Epithelial cell of prostate (primary cell): ENCODE data around the gene LY6G5C.

ENCODE experiments used
- DNase-seq: peaks from one replicate; pipeline ENCODE4 v3.0.0-alpha.2; 2011; ENCODE audit warnings: low read depth, low spot score
- H3K27ac ChIP-seq: fragments of 450-650 bp; 2 replicates; pipeline ENCODE4 v1.5.1; 2017; ENCODE audit warnings: mild to moderate bottlenecking

LY6G5C gene

DNA sequence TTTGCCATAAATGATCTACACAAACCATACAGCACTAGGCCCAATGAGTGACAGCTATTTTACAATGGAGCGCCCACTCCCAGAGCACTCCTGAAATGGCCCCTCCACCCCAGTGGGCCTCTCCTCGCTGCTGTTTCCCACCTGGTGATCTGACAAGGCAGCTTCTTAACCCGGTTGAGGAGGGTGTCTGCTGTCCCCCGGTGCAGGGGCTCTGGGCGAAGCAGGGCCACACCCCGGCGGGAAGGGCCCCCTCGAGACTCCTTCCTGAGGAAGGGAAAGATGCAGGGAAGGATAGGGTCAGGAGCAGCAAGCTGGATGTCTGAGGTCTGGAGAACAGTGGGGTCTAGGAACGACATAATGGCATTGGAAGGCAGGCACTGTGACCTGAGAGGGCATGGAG, 12.0 kb upstream of the LY6G5C start:
- no peak overlapping the region for H3K27ac ChIP-seq
- DNase-seq = no peak

DNA sequence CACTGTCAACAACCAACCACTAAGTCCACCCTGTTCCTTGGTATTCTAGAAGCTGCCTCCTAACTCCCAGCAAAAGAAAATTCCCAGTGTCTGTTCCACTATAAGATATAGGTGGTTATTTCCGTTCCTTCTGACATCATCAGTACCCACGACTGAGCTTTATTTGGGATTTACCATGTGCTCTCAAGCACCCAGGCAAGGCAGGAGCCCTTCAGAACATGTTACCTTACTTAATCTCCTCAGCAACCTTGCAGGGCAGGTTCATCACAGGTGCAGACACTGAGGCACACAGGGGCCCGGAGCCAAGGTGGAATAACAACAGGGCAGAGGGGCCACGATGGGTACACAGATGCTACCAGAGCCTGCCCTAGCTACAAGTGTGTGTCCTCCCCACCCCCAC, 11.5 kb upstream of the LY6G5C start:
- DNase-seq = no peak
- no peak overlapping the region for H3K27ac ChIP-seq

DNA sequence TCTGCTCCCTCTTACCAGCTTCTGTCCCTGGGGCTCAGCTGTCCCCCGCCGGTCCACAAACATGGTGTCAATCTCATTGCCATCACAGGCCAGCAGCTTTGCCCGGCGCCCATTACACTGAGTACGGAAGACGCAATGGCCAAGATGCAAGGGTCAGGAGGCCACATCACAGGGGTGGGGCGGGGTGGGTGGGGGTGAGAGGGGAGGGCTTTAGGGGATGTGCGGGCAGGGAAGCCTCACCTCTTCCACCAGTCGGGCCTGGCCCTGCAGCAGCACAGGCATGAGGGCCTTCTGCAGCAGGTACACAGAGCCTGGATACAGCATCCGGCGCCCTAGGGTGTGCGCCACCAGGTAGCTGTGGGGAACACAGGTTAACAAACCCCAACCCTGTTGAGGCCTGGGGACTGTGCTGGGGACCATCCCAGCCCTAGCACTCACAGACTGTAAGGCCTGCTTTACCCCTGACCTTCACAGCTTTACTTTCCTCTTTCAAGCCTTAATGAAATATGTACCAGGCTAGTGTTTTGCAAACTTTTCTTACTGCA, 10.8 kb upstream of the LY6G5C start:
- DNase-seq = no peak
- H3K27ac ChIP-seq = no peak overlapping the region

DNA sequence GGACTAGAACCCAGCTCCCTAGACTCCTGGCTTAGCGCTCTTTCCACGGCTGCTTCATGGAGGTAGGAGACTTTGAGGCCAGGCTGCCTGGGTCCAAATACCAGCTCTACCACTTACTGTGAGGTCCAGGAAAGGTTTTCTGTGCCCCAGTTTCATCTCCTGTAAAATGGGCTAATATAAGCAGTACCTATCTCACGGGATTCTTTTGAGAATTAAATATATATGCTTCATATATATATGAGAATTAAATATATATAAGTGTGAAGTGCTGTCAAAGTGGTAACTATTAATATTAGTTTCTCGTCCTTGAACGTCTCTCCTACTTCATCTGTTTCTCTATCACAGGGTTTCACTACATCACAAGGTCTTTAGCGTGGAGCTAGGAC, 10.2 kb upstream of the LY6G5C start:
- no peak overlapping the region for H3K27ac ChIP-seq
- no peak for DNase-seq

DNA sequence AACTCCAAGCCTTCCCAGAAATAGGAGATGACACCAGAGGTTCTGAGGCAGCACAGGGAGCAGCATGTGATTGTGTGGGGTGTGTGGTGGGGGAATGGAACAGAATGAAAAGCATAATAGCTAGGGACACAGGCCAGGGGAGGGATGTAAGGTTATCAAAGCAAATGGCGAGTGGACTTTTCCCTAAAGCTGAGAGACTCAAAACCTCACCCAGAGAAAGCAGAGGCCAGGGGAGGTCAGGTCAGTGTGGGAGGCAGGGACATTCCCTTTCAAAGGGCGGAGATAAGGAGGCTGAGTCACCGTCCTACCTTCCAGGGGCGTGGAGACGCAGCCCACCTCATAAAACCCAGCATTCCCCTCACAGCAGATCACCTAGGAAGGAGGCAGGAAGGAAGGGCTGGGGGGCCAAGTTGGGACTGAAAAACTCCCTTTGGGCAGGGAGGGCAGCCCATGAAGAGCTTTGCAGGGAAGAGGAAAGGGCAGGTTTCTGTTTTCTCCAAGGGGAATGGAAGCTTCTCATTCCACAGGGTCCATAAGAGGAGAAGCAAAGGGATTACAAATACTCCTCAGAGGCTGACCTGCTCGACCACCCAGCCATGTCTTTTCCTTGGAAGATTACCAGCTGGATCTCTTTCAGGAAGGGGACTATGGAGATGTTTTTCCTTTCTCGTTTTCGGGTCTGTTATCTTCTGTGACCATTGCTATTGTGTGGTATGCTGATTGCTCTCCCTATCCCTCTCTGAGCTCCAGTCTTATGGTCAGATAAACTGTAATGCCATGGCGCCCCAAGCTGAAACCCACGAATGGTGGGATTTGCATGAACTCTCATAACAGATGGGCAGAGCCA, 9.6 kb upstream of the LY6G5C start:
- no peak overlapping the region for H3K27ac ChIP-seq
- DNase-seq = no peak

DNA sequence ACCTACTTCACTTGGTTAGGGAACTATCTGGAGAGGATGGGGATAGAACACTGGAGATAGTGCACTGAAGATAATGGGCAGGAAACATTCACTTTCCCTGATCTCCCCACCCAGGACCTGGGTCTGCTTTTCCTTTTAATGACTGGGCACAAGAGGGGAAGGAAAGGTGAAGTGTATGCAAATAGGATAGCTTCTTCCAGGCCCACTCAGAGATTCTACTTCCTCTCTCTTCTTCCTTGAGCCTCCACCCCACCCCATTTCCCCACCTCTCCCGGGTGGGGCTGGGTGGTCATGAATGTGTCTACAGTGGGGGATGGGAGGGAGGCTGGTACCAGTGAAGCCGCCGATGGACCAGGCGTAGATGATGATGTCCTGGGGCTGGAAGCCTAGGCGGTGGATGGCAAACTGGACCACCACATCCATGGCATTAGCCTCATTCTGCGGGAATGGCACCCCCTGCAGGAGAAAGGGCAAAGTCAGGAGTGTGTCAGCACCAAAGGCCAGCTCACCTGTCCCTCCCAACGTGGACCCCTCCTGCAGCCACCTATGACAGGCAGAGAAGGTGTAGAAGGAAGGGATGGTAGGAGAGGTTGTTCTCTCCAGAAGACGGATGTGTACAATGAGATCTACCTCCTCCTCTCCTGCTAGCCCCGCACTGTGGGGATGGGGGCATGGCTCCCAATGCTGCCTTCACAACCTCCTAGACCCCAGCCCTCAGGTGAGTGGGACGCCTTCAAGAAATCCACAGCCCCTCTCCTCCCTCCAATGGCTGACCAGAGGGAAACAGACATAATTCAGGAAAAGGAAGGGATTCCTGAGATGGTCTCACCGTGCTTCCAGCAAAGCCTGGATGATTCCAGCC, 8.6 kb upstream of the LY6G5C start:
- no peak for DNase-seq
- H3K27ac ChIP-seq = no peak overlapping the region

DNA sequence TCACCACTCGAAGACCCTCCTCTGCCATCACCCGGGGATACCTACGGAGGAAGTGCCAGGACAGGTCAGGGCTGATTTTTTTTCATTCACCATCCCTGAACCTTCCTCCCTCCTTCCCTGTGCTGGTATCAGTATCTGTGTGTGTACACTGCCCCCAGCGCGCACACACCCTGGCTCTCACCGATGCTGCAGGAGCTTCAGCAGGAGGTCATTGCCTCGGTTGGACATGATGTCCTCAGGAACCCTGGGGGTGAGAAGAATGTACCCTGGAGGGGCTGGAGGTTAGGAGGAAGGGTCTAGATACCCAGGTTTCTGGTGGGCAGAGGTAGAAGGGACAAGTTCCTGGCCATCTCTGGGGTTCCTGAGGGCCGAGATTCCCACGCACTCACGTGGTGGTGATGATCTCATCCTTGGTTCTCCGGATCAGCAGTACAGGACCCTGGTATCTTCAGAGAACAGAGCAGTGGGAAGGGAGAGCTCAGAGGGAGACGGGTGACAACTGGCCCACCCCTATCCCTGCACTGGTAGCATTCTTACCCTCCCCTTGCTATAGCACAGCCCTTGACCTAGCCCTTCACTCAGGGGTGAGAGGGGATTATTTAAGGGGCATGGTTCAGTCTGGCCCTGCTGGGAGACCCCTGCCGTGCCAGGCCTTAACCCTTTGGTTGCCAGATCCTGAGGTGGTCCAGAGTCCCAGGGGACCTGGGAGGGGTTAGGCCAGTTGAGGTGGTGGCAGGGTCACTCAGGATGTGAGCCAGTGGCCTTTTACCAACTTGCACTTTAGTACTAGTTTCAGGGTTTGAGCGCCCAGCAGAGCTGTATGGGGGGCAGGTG, 7.2 kb upstream of the LY6G5C start:
- DNase-seq = no peak
- H3K27ac ChIP-seq = no peak overlapping the region

DNA sequence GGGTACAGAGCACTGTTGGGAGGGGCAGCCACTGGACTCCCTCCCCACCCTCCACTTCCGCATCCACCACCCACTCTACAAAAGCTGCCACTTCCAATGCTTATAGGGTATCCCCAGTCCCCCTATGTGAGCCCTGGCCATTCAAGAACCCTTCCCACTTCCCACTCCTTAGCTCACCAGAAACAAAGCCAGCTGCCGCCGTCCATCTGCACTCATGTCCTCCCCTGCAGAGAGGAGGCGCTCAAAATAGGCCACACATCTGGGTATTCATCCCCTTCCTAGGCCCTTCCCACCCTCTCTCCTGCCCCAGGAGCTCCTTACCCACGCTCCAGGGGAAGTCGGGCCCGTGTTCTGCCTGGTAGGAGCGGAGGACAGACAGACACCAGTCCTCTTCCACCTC, 6.5 kb upstream of the LY6G5C start:
- DNase-seq = no peak
- H3K27ac ChIP-seq = no peak overlapping the region

DNA sequence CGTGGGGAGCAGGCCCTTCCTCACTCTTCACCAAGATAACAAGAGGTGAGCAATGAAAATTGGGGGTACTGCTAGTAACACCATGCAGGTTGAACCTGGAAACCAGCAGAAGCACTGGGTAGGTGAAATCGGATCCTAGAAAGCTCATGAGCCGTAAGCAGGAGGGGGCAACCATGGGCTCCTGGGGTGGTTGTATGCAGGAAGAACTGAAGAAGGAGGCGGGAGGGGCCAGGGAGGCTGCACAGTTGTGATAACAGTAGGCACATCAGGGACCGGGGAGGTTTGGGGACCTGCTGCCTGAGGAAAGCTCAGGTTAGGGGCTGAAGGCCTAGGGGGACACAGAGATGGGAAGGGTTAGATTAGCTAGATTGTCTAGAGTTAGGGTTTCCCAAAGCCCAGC, 5.6 kb upstream of the LY6G5C start:
- DNase-seq = no peak
- H3K27ac ChIP-seq = no peak overlapping the region

DNA sequence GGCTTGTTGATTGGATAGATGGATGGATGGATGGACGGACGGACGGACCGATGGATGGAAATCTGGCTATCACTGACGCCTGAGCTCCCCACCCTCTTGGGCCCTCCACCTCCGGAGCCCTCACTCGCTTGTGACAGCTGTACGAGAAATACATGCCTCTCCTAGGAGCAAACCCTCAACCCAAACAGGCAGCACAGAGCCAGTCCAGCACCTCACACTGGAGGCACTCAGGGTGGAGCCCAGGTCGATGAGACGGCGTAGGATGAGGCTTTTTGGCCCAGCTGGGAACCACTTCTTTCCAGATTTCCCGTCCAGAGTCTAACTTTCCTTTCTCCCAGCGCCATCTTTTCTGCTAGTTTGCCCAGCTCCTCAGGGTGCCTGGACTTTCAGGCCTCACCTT, 2.7 kb upstream of the LY6G5C start:
- H3K27ac ChIP-seq = no peak overlapping the region
- no peak for DNase-seq

DNA sequence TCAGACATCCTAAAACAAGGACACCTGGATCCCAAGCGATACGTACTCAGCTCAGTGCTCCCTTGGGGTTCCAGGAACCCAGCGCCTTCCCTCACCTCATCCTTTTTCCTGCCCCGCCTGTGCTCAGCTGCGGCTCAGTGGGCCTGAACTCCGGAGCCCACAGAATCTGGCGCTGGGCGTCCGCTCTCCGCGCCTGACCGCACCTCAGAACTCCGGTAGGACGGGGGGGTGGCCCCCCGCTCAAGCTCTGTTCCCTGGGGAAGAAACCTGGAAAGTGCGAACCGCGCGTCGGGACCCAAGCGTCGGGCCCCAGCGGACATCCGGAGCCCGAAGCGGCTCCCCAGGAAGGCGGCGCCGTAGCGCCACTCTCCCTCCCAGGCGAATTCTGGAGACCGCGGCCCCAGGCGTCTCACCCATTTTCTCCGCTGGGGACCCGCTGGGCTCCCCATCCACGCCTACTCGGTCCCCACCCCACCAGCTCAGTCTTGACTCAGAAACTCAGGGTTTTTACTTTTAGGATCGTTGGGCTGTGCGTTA, 336 bp upstream of the LY6G5C start:
- no peak for DNase-seq
- peak overlapping the region; percentile 40 for H3K27ac ChIP-seq

DNA sequence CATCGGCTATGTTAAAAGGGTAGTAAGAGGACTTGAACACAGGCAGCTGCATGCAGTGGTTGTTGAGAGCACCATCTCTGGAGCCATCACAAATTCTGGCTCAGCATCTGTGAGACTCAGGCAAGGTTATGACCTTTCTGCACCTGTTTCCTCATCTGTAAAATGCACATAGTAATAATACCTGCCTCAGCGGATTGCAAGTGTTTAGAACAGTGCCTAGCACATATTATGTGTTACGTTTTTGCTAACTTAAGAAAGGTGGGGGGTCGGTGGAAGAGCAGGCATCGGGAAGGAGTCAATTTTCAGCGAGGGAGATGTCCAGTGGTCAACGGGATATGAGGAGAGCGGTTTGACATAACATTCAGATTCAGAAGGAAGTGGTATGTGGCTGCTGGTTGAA, 2.9 kb downstream of the LY6G5C start:
- no peak for DNase-seq

DNA sequence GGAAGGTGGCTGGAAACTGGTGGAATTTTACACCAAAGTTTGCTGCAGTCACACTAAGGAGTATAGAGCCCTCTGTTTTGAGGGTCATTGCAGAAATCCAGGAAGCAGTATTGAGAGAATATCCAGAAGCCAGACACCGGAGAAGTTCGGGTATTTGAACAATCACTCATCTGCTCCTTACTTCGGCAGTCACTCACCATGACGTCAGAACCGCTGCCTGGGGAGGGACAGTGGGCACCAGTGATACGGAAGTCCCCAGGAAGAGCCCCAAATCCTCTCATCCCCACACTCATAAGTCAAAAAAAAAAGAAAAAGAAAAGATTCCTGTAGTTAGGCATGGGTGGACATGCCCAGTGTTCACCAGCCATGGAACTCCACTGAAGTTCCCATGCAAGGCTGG, 4.0 kb downstream of the LY6G5C start:
- no peak overlapping the region for H3K27ac ChIP-seq
- no peak for DNase-seq

More for the DNA sequence above, 2.9 kb downstream of the LY6G5C start:
- H3K27ac ChIP-seq = no peak overlapping the region

DNA sequence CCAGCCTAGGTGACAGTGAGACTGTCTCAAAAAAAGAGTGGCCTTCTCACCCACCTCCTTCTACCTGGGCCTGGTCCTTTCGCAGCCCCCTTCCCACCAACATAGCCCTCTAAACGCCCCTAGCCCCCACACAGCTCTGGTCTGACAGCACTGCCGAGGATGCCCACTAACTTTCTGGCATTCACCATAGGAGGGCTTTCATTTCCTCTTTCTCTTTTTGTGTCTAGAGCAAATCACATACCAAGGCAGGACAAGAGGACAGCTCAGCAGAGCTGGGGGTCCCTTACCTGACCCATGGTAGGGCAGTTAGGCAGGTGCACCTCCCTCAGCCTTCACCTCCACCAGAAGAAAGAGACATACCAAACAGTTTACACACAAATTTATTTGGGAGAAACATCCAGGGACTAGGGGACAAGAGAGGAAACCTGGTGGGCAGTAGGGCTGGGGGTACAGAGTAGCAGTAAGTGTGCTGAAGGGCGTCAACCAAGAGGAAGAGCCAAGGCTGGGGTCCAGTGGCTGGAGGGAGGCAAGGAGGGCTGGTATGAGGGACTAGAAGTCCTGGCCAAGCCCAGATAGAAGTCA, 4.5 kb downstream of the LY6G5C start:
- no peak overlapping the region for H3K27ac ChIP-seq
- DNase-seq = no peak

DNA sequence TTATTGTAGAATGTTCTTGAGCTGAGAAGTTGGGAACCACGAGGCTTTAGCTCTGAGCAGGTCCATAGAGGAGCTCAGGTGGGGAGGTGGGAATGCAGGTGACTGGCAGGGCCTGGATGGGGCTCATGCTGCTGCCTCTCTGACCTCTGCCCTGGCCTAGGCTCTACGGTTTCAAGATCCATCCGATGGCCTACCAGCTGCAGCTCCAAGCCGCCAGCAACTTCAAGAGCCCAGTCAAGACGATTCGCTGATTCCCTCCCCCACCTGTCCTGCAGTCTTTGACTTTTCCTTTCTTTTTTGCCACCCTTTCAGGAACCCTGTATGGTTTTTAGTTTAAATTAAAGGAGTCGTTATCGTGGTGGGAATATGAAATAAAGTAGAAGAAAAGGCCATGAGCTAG, 11.2 kb downstream of the LY6G5C start, which contains the start of gene LY6G5B:
Gene LY6G5B (plus strand): TSS at position 301 of the 400 bp plus-strand sequence. CDS start 975 bp downstream, outside the sequence.
- H3K27ac ChIP-seq = no peak within 1 kb of the TSS

DNA sequence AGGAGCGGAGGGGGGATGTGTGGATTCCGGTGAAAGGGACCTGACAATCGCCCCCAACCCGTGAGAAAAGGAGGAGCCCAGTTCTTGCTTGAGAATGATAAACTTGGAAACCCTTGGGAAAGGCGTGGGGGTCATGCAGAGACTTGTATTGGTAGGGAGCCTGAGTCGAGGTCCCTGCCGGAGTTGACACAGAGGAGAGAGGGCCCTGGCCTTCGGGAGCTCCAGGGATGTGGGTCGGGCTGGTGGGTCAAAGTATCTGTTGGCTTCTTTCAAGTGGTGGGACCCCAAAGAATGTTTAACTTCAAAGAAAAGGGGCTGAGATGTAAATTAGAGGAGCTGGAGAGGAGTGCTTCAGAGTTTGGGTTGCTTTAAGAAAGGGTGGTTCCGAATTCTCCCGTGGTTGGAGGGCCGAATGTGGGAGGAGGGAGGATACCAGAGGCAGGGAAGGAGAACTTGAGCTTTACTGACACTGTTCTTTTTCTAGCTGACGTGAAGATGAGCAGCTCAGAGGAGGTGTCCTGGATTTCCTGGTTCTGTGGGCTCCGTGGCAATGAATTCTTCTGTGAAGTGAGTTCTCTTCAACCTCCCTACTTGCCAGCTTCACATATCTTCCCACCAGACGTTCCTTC, 14.4 kb downstream of the LY6G5C start:
- peak overlapping the region; percentile 89 for H3K27ac ChIP-seq
- no peak for DNase-seq

More for the DNA sequence above, 11.2 kb downstream of the LY6G5C start, which contains the start of gene LY6G5B:
- DNase-seq = no peak

DNA sequence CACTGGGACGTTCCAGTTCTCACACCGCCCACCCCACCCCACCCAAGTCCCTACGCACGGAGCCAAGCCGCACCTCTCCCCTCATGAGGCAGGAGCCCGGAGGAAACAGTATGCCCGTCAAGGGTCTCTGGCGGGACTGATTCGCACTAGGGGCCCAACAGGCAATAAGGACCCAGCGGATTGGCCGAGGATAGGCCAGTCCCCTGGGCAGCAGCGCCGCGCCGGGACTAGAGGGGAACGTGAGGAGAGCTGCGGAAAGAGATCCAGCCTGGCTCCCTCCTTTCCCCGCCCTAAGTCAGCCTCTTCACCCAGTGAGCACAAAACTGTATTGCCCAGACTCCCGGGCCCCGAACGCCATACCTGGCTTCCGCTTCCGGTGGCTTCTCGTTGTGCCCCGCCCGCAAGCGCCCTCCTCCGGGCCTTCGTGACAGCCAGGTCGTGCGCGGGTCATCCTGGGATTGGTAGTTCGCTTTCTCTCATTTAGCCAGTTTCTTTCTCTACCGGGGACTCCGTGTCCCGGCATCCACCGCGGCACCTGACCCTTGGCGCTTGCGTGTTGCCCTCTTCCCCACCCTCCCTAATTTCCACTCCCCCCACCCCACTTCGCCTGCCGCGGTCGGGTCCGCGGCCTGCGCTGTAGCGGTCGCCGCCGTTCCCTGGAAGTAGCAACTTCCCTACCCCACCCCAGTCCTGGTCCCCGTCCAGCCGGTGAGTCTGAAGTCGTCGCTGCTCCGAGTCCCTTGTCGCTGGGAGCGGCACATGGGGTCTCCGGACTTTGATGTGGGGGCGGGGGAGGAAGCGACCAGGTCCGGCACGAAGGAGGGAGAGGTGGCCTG, 15.1 kb downstream of the LY6G5C start, which contains the start of gene CSNK2B:
Gene CSNK2B (plus strand): TSS at position 580 of the 836 bp plus-strand sequence. CDS start 752 bp downstream, outside the sequence.
- peak within 1 kb of the TSS; percentile 89 for H3K27ac ChIP-seq
- peak; percentile 93 for DNase-seq
